ENCODE results near the gene PTPRG. TPM values are rescaled to one million over a fixed set of nuclear protein-coding genes. Genes with fewer than 3 reads are reported as not detected.

Gene PTPRG
- total and polyA plus RNA-seq, 2 donors (not counting 3 experiments of a cell fraction or from before 2014, with no cell fraction given) = 8.9 to 39.1 TPM

- ChIA-PET POLR2A (no interaction called here), CTCF (interaction anchor here (1.2 kb wide), 1 partner anchor 8 kb away, joined by 5 read pairs; no protein-coding TSS in a partner anchor)
- no peaks in the 10 kb centered on the region for H3K27me3 ChIP-seq (ENCODE audit: control insufficient read depth in 2 of 2, insufficient read depth in 2 of 2, low read length in 2 of 2)
- H3K4me1 ChIP-seq (ENCODE audit: control insufficient read depth, extremely low read depth, insufficient read depth, low read length) = no peaks in the 10 kb centered on the region
- no peak overlapping the region for H3K27ac ChIP-seq (ENCODE audit: insufficient read depth, low read depth, low read length)
- BruUV-seq (replicated peaks) = no TSS peak
- H3K36me3 ChIP-seq (ENCODE audit: control insufficient read depth in 2 of 2, extremely low read depth in 1 of 2, insufficient read depth in 2 of 2, low read length in 2 of 2) = no peaks in the 10 kb centered on the region
- H3K4me2 ChIP-seq (ENCODE audit: insufficient read depth, low read length) = no peak overlapping the region
- H3K9me3 ChIP-seq (replicated peaks; ENCODE audit: control insufficient read depth, insufficient read depth, low read length) = no peaks in the 10 kb centered on the region
- H3K79me2 ChIP-seq (ENCODE audit: control insufficient read depth, insufficient read depth, low read length) = no peaks in the 10 kb centered on the region
- intact Hi-C loops (cut with micrococcal nuclease) = no loop called here
- dilution Hi-C loops (cut with MboI; ENCODE audit: extremely low pct_ligation_motif_present, low sequenced_read_pairs) = no loop called here
- FAIRE-seq (no peak), DNase-seq (ENCODE audit: low read depth, low spot score) (no peak)
- no peak overlapping the region for H2AFZ ChIP-seq (ENCODE audit: low read depth, low read length)
- H3K9me1 ChIP-seq (replicated peaks; ENCODE audit: control insufficient read depth, extremely low read depth, insufficient read depth, low read length) = no peaks in the 10 kb centered on the region
- no peak overlapping the region for H3K9ac ChIP-seq (replicated peaks; ENCODE audit: extremely low read depth, insufficient read depth, low read length)
- H3K4me3 ChIP-seq (replicated peaks in 1 of 3; ENCODE audit: insufficient read depth in 1 of 3, low read depth in 1 of 3, low read length in 3 of 3) = no peak overlapping the region
- TF ChIP-seq POLR2AphosphoS5 (IDR thresholded peaks at IDR 0.05; ENCODE audit: insufficient read depth, low read depth, low read length) = no peak
- no peak for TF ChIP-seq MYC (IDR thresholded peaks at IDR 0.05; ENCODE audit: low read depth, low read length)
- TF ChIP-seq GATA2 (IDR thresholded peaks at IDR 0.05; ENCODE audit: insufficient read depth, insufficient read length, low read depth, low read length) = no peak
- TF ChIP-seq FOS (IDR thresholded peaks at IDR 0.05; ENCODE audit: borderline replicate concordance, insufficient read depth, low read length) = no peak
- TF ChIP-seq MAX (IDR thresholded peaks at IDR 0.05; ENCODE audit: insufficient read depth, insufficient read length) = no peak
- TF ChIP-seq JUN (IDR thresholded peaks at IDR 0.05; ENCODE audit: borderline replicate concordance, insufficient read depth, insufficient read length, low read depth) = no peak
- no peak for TF ChIP-seq CTCF (IDR thresholded peaks at IDR 0.05; ENCODE audit: extremely low read depth in 1 of 2, insufficient read depth in 1 of 2, low read depth in 1 of 2, low read length in 2 of 2)
- no peak for TF ChIP-seq POLR2A (IDR thresholded peaks at IDR 0.05; ENCODE audit: low read depth, low read length)
- TF ChIP-seq EZH2 (IDR thresholded peaks at IDR 0.05; ENCODE audit: borderline replicate concordance, low read depth, low read length, severe bottlenecking) = no peak
- H4K20me1 ChIP-seq (replicated peaks; ENCODE audit: control insufficient read depth, extremely low read depth, insufficient read depth, low read length) = no peaks in the 10 kb centered on the region
Observed at GRCh38 chr3:61866153-61866542, 304.8 kb downstream of the PTPRG start.
